Right hindlimb (tissue), 1 donor: ENCODE measurements around the gene NPIPB8.
"Not testable (repeated sequence)": the region's sequence is repeated elsewhere in the genome, so short reads cannot be mapped to it uniquely, and the experiment has no call there.

Experiments
- DNase-seq: peaks from one replicate; pipeline ENCODE4 v3.0.0-alpha.2; 2018

NPIPB8 gene

DNA sequence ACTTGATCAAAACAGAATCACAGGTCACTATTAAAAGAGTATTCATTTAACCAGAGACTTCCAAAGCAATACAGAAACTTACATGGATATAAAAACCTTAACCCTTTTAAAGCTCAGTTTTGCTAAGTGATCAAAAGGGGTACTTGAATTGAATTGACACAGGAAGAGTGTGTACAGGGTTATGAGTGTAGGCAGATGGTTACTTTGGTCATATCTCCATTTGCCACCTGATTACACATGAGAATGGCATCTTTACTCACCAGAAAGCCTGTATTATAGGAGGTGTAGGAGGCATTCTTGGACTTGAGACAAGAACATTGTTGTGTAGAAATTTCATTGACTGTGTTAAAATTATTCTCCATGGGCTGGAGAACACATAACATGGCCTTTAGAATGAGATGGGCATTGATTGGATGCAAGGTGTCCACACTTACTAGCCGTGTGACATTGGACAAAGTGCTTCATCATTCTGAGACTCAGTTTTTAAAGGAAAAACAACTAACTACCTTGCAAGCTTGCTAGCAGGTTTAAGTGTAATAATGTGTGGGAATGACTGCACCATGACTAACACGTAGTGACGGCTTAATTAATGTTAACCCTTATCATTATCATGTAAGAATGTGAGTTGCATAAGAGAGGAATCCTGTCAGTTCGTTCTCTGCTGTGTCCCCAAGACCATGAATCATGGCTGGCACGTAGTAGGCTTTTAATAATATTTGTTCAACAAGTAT, 1.6 kb upstream of the NPIPB8 start:
- not testable (repeated sequence) for DNase-seq

DNA sequence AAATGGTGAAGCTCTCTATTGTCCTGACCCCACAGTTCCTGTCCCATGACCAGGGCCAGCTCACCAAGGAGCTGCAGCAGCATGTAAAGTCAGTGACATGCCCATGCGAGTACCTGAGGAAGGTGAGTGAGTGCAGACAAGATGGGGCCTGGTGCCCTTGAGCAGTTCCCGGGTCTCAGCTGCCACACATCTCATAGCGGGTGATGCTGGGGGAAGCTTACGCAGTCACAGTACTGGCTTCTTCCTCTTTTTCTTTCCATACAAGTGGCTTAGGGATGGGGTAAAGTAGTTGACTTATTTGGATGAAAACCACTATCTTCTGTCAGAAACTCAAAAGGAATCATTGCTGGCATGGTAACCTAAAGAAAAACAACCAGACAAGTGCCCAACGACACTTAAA, 494 bp downstream of the NPIPB8 start:
- DNase-seq, result not testable (repeated sequence)

DNA sequence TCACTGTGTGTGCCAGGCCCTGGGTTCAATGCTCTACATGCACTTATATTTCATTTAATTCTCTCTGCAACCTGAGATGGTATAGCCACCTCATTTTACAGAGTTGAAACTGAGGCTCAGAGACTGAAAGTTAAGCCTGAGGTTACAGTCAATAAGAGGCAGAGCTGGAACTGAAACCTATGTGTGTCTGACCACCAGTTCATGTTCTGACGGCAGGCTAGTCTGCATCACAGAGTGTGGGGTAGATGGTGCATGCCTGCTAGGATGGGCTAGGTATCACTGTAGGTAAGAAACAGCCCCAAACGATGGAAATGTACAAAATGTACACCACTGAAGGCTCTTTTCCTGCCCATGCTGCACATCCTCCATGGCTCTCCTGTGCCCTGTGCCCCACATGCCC, 2.1 kb downstream of the NPIPB8 start:
- DNase-seq, result not testable (repeated sequence)

DNA sequence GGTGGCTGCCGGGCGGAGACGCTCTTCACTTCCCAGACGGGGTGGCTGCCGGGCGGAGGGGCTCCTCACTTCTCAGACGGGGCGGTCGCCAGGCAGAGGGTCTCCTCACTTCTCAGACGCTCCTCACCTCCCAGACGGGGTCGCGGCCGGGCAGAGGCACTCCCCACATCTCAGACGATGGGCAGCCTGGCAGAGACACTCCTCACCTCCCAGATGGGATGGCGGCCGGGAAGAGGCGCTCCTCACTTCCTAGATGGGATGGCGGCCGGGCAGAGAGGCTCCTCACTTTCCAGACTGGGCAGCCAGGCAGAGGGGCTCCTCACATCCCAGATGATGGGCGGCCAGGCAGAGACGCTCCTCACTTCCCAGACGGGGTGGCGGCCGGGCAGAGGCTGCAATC, 28.4 kb downstream of the NPIPB8 start:
- DNase-seq, result not testable (repeated sequence)

DNA sequence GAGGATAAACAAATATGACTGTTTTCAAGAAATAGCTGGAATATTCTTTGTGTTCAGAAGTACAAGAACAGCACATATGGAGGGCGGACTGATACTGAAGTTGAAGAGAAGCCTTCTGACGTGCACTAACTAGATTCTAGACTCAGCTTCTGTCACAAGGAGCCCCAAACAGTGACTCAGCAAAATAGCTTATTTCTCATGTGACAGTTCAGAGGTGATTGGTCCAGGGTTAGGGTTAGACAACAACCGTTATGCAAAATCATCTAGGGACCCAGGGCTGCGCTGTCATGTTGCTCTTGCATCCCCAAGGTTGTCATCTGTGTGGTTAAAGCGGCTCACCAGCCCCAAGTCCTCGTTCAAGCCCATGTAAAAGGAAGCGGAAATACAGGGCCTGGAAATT, 29.6 kb downstream of the NPIPB8 start:
- DNase-seq, result not testable (repeated sequence)

DNA sequence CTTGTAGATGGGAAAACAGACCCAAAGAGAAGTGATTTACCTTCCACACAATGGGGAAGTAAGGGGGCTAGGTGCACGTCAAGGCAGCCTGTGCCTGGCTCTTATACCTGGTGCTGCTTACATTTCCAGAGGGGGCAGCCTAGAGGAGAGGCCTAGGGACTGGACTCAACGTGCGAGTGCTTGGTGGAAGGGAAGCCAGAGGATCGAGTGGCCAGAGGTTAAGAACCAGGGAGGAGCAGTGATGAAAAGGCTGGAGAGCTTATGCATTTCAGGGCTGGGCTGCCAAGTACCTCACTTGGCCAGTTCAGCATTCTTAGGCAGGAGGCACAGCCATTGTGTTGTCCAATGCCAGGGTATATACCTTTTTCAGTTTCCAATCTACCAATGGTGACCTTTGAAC, 30.3 kb downstream of the NPIPB8 start:
- not testable (repeated sequence) for DNase-seq

DNA sequence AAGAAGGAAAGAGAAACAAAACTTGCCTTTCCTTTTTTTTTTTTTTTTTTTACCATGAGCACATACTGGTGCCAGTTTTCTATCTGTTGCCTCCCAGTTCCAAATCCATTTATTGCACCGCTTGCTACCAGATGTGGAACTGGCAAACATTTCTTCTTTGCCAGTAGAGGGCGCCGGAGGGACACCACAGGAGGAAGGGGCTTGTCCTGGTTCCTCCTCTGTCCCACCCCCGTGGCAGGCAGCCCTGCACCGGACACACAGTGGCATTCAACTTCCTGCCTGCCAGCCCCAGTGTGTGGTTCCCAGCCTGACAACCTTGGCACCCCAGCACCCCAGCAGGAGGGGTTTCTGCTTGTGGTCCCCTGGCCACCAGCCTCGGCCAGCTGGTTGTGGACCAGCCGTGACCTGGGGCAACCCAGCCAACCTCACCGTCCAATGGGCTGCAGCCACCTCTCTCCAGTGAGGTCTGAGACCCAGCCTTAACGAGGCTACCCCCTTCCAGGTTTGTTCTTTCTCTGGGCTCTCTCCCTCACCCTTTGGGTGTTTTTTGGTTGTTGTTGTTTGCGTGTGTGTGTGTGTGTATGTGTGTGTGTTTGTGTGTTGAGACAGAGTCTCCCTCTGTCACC, 50.6 kb downstream of the NPIPB8 start:
- DNase-seq, result not testable (repeated sequence)

DNA sequence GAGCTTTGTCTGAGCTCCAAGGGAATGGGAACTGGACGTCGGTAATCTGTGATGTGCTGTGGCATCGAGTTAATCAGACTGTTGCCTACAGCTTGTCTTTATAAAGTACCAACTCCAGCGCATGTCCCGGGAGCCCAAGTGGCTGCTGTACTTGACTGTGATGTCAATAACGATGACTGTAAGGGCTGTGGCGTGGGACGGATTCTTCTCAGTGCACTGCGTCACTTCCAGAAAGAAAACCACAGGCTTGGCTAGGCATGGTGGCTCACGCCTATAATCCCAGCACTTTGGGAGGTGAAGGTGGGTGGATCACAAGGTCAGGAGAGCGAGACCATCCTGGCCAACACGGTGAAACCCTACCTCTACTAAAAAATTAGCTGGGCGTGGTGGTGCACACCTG, 51.6 kb downstream of the NPIPB8 start:
- not testable (repeated sequence) for DNase-seq

DNA sequence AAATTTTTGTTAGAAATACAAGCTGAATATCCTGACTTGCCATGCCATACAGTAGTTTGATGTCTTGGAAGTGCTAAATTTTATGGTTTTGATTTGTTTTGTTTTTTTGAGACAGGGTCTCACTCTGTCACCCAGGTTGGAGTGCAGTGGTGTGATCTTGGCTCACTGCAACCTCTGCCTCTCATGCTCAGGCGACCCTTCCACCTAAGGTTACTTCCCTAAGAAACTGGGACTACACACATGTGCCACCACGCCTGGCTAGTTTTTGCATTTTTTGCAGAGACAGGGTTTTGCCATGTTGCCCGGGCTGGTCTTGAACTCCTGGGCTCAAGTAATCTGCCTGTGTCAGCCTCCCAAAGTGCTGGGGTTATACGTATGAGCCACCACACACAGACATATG, 53.9 kb downstream of the NPIPB8 start:
- not testable (repeated sequence) for DNase-seq

DNA sequence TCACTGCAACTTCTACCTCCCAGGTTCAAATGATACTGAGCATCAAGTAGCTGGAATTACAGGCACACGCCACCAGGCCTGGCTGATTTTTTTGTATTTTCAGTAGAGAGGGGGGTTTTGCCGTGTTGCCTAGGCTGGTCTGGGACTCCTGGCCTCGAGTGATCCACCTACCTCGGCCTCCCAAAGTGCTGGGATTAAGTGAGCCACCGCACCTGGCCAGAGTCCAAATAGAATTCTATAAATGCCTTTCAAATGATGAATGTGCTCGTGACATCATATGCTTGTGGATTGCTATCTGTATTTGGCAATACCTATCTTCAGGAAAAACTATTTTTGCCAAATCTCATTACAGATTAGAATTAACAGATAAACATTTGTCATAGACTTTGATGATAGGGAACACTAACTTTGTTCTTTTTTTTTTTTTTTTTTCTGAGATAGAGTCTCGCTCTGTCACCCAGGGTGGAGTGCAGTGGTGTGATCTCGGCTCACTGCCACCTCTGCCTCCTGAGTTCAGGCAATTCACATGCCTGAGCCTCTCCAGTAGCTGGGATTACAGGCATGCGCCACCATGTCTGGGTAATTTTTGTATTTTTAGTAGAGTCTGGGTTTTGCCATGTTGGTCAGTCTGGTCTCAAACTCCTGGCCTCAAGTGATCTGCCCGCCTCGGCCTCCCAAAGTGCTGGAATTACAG, 55.5 kb downstream of the NPIPB8 start:
- not testable (repeated sequence) for DNase-seq

DNA sequence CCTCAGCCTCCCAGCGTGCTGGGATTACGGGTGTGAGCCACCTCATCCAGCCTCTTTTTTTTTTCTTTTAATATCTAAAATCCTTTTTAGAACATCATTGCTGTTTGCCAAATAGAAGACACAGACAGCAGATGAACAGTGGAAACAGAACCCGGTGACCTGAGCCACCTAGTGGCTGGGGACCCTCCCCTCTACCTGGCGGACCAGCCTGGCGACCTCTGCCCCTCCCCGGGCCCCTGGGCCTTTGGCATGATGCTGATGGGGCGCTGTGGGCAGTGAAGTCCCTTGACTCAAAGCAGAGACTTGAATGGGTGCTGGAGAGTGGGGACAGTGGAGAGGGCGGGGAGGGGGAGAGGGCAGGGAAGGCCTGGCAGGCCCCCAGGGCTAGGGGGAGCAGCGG, 61.9 kb downstream of the NPIPB8 start:
- not testable (repeated sequence) for DNase-seq

DNA sequence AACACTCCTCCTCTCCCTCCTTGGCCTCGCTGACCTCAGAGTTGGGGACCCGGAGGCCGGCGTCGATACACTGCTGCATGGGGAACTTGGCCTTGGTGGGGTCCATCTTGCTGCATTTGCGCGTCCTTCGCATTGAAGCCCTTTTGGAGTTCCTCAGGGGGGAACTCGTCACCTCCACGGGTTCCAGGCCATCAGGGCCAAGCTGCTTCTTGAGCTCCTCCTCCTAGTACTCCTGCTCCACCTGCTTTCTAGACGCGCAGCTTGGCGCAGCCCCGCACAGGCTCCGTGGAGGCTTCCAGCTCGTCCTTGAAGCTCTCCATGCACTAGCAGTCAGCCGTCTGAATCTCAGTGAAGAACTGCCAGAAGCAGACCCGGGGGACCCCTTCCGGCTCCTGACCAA, 62.5 kb downstream of the NPIPB8 start:
- DNase-seq, result not testable (repeated sequence)

DNA sequence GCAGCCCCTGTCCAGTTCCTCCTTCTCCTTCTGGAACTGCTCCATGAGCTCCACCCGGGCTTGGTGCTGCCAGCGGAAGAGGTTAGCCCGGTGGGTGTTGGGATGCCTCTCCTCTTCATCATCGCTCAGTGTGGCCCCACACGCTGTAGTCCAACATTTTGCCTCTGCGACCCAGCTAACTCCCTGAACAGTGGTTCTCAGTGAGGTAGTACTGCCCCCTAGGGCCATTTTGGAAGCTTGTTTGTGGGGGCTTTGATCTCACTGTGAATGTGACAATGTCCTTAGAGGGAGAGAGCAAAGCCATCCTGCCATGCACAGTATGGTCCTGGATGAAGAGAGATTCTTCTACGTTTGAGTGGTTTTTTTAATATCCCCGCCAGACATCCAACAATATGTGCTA, 63.5 kb downstream of the NPIPB8 start:
- DNase-seq, result not testable (repeated sequence)

DNA sequence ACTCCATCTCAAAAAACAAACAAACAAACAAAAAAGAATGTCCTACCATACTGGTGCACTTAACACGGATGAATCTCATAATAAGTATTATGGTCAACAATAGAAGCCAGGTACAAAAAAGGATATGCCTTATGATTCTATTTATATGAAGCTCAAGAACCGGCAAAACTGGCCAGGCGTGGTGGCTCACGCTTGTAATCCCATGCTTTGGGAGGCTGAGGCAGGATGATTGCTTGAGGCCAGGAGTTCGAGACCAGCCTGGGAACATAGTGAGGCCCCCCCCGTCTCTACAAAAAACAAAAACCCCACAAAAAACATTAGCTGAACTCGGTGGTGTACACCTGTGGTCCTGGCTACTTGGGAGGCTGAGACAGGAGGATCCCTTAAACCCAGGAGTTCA, 66.4 kb downstream of the NPIPB8 start:
- DNase-seq, result not testable (repeated sequence)
